Measurements from ENCODE around the gene ERC2. TPM values are rescaled to one million over a fixed set of nuclear protein-coding genes. Genes with fewer than 3 reads are reported as not detected.

Gene ERC2
- polyA plus RNA-seq, 3 donors: not detected

- H3K4me3 Mint-ChIP-seq: no peak overlapping the region
- no peaks in the 10 kb centered on the region for H3K9me3 ChIP-seq (replicated peaks in 1 of 2; ENCODE audit: control insufficient read depth in 1 of 2, insufficient read depth in 1 of 2, low read length in 2 of 2)
- 79% methylated on average over 5 of the region's 5 CpGs for WGBS (ENCODE audit: insufficient coverage)
Observed at GRCh38 chr3:55591888-55592287, 876.4 kb downstream of the ERC2 start.

GRCh38 chr3:55588146-55588765 is 880.0 kb downstream of the ERC2 start:
- Histone ChIP-seq H3K4me1 (ENCODE audit: control insufficient read depth in 1 of 2, insufficient read depth in 2 of 2, low read length in 2 of 2) (no peaks in the 10 kb centered on the region), H3K4me2 (replicated peaks; ENCODE audit: extremely low read depth, low read length, poor library complexity, severe bottlenecking) (no peak overlapping the region), H3K27ac (ENCODE audit: low read depth in 1 of 2, low read length in 2 of 2) (no peak overlapping the region), H3K36me3 (replicated peaks in 1 of 2; ENCODE audit: control insufficient read depth in 1 of 2, insufficient read depth in 2 of 2, low read length in 2 of 2) (no peaks in the 10 kb centered on the region), H2AFZ (ENCODE audit: insufficient read depth, low read depth, low read length, poor library complexity, severe bottlenecking) (no peak overlapping the region), H4K20me1 (ENCODE audit: insufficient read depth, low read length) (no peaks in the 10 kb centered on the region), H3K9ac (ENCODE audit: insufficient read depth, low read length, poor library complexity, severe bottlenecking) (no peak overlapping the region), H3K4me3 (replicated peaks in 1 of 3; ENCODE audit: low read depth in 2 of 3, low read length in 3 of 3) (no peak overlapping the region), H3K79me2 (ENCODE audit: insufficient read depth, low read length) (no peaks in the 10 kb centered on the region), H3K27me3 (ENCODE audit: control insufficient read depth in 2 of 2, insufficient read depth in 2 of 2, low read length in 2 of 2) (no peaks in the 10 kb centered on the region), H3K9me3 (replicated peaks in 1 of 2; ENCODE audit: control insufficient read depth in 1 of 2, insufficient read depth in 1 of 2, low read length in 2 of 2) (no peaks in the 10 kb centered on the region)
- no peak overlapping the region for H3K4me3 Mint-ChIP-seq
- no peak for TF ChIP-seq CTCF (IDR thresholded peaks at IDR 0.05)
- 89% methylated on average over 3 of the region's 10 CpGs for WGBS (ENCODE audit: insufficient coverage)
- H3K27me3 Mint-ChIP-seq (ENCODE audit: low read depth in 3 of 3): peaks cover 0 to 9% (median 6%) of the 10 kb centered on the region in 3 donors
- H3K36me3 Mint-ChIP-seq: no peaks in the 10 kb centered on the region
- H3K4me1 Mint-ChIP-seq: peaks cover 5% of the 10 kb centered on the region
- intact Hi-C loops (cut with micrococcal nuclease): no loop called here
- H3K9me3 Mint-ChIP-seq: peaks cover 0 to 4% (median 2%) of the 10 kb centered on the region in 7 donors
- H3K27ac Mint-ChIP-seq: no peak overlapping the region
- DNase-seq: no peak

More at GRCh38 chr3:55591888-55592287, 876.4 kb downstream of the ERC2 start:
- no peaks in the 10 kb centered on the region for H4K20me1 ChIP-seq (ENCODE audit: insufficient read depth, low read length)
- no peak overlapping the region for H3K9ac ChIP-seq (ENCODE audit: insufficient read depth, low read length, poor library complexity, severe bottlenecking)
- no peaks in the 10 kb centered on the region for H3K36me3 ChIP-seq (replicated peaks in 1 of 2; ENCODE audit: control insufficient read depth in 1 of 2, insufficient read depth in 2 of 2, low read length in 2 of 2)
- H3K27ac ChIP-seq (ENCODE audit: low read depth in 1 of 2, low read length in 2 of 2): no peak overlapping the region
- H3K79me2 ChIP-seq (ENCODE audit: insufficient read depth, low read length): no peaks in the 10 kb centered on the region
- Mint-ChIP-seq H3K4me1 (peaks cover 5% of the 10 kb centered on the region), H3K27ac (peak overlapping the region in 1 of 7 donors; percentile 10), H3K36me3 (no peaks in the 10 kb centered on the region), H3K9me3 (peaks cover 1 to 4% (median 3%) of the 10 kb centered on the region in 7 donors), H3K27me3 (ENCODE audit: low read depth in 3 of 3) (peaks cover 3 to 12% (median 9%) of the 10 kb centered on the region in 3 donors)
- no peak for TF ChIP-seq CTCF (IDR thresholded peaks at IDR 0.05)
- peak; percentile 1 to 24 (median 14) for DNase-seq
- H3K4me3 ChIP-seq (replicated peaks in 1 of 3; ENCODE audit: low read depth in 2 of 3, low read length in 3 of 3): no peak overlapping the region
- H2AFZ ChIP-seq (ENCODE audit: insufficient read depth, low read depth, low read length, poor library complexity, severe bottlenecking): no peak overlapping the region
- intact Hi-C loops (cut with micrococcal nuclease): no loop called here
- no peak overlapping the region for H3K4me2 ChIP-seq (replicated peaks; ENCODE audit: extremely low read depth, low read length, poor library complexity, severe bottlenecking)
- no peaks in the 10 kb centered on the region for H3K27me3 ChIP-seq (ENCODE audit: control insufficient read depth in 2 of 2, insufficient read depth in 2 of 2, low read length in 2 of 2)
- no peaks in the 10 kb centered on the region for H3K4me1 ChIP-seq (ENCODE audit: control insufficient read depth in 1 of 2, insufficient read depth in 2 of 2, low read length in 2 of 2)

Measured in CD14-positive monocyte (primary cell).